Breast epithelium (tissue), 3 donors: ENCODE results near the gene NRDE2.
"Not testable (repeated sequence)": the region's sequence is repeated elsewhere in the genome, so short reads cannot be mapped to it uniquely, and the experiment has no call there.

Experiments
- POLR2A ChIP-seq: fragments of 450-650 bp; IDR thresholded peaks from one replicate; pipeline ENCODE4 v1.6.1; 2016; ENCODE audit warnings: antibody characterized with exemption, mild to moderate bottlenecking, moderate library complexity
- POLR2AphosphoS5 ChIP-seq, 3 donors: sonication (generic); formaldehyde crosslinking; IDR thresholded peaks; one replicate each; pipeline ENCODE4 v1.6.1; 2017; ENCODE audit warnings: antibody characterized with exemption in 3 of 3
- TF ChIP-seq, protein P1 (sequence below), 3 donors: fragments of 450-650 bp; IDR thresholded peaks; one replicate each; pipeline ENCODE4 v1.5.1; 2016 to 2017; ENCODE audit warnings: antibody characterized with exemption in 3 of 3, mild to moderate bottlenecking in 3 of 3, moderate library complexity in 3 of 3

- TF ChIP-seq POLR2AphosphoS5 (IDR thresholded peaks at IDR 0.05); POLR2A: not testable (repeated sequence)
- TF ChIP-seq, protein P1, sequence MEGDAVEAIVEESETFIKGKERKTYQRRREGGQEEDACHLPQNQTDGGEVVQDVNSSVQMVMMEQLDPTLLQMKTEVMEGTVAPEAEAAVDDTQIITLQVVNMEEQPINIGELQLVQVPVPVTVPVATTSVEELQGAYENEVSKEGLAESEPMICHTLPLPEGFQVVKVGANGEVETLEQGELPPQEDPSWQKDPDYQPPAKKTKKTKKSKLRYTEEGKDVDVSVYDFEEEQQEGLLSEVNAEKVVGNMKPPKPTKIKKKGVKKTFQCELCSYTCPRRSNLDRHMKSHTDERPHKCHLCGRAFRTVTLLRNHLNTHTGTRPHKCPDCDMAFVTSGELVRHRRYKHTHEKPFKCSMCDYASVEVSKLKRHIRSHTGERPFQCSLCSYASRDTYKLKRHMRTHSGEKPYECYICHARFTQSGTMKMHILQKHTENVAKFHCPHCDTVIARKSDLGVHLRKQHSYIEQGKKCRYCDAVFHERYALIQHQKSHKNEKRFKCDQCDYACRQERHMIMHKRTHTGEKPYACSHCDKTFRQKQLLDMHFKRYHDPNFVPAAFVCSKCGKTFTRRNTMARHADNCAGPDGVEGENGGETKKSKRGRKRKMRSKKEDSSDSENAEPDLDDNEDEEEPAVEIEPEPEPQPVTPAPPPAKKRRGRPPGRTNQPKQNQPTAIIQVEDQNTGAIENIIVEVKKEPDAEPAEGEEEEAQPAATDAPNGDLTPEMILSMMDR (IDR thresholded peaks at IDR 0.05): not testable (repeated sequence)
Observed at GRCh38 chr14:90341232-90341631, 9.5 kb upstream of the NRDE2 start.
